ENCODE measurements around the gene ST6GALNAC6. TPM values are rescaled to one million over a fixed set of nuclear protein-coding genes. Genes with fewer than 3 reads are reported as not detected.

ST6GALNAC6 gene
- total RNA-seq, 4 donors from 2014 or later: 101 to 287 (median 176) TPM

- TF ChIP-seq CTCF (IDR thresholded peaks at IDR 0.05; ENCODE audit: low read depth): no peak
These were observed 13.7 kb downstream of the ST6GALNAC6 start for GRCh38 chr9:127885508-127886281.

- no peak for TF ChIP-seq CTCF (IDR thresholded peaks at IDR 0.05; ENCODE audit: low read depth)
These were observed 14.4 kb downstream of the ST6GALNAC6 start for GRCh38 chr9:127884976-127885490.

- TF ChIP-seq CTCF (IDR thresholded peaks at IDR 0.05; ENCODE audit: low read depth): no peak
These were observed 14.9 kb downstream of the ST6GALNAC6 start for GRCh38 chr9:127884427-127884911.

- TF ChIP-seq CTCF (IDR thresholded peaks at IDR 0.05; ENCODE audit: low read depth): no peak
These were observed 15.4 kb downstream of the ST6GALNAC6 start for GRCh38 chr9:127883959-127884358.

- no peak for TF ChIP-seq CTCF (IDR thresholded peaks at IDR 0.05; ENCODE audit: low read depth)
These were observed 19.3 kb downstream of the ST6GALNAC6 start for GRCh38 chr9:127880143-127880542.

- TF ChIP-seq CTCF (IDR thresholded peaks at IDR 0.05; ENCODE audit: low read depth): no peak
These were observed 20.6 kb downstream of the ST6GALNAC6 start for GRCh38 chr9:127878652-127879390.
